Caco-2 (cell line): ENCODE measurements around the gene SYS1. TPM values are rescaled to one million over a fixed set of nuclear protein-coding genes. Genes with fewer than 3 reads are reported as not detected.
A peak's percentile ranks its signal among the peaks of the same experiment; 100 is the strongest.

ENCODE experiments used
- BruUV-seq: library from RNA; stranded (reverse); fragments of 400-500 nt; replicated peaks from 2 replicates; lab custom pipeline; 2021; lab: Mats Ljungman, UMichigan
- CTCF ChIA-PET: fragments of 300-600 bp; sonication (Branson Sonifier 250); formaldehyde crosslinking; loops from one replicate; lab custom pipeline; 2022; ENCODE audit warnings: antibody characterized with exemption; lab: Charles Lee
- POLR2A ChIA-PET: fragments of 300-600 bp; sonication (Branson Sonifier 250); formaldehyde crosslinking; loops from one replicate; lab custom pipeline; 2022; ENCODE audit warnings: antibody characterized with exemption; lab: Charles Lee
- DNase-seq, 2 experiments: peaks; one replicate each; pipeline versions ENCODE4 v3.0.0 to v3.0.0-alpha.2; 2020 to 2022
- H3K27me3 ChIP-seq: replicated peaks from 2 replicates; pipeline ENCODE4 v1.6.0; 2011; ENCODE audit warnings: low read length; ENCODE audit not compliant: control insufficient read depth, insufficient read depth
- H3K36me3 ChIP-seq: 2 replicates; pipeline ENCODE4 v1.5.1; 2011; ENCODE audit warnings: low read length; ENCODE audit not compliant: control insufficient read depth, insufficient read depth
- H3K4me1 ChIP-seq: fragments of 250-450 bp; sonication (Bioruptor Pico); 2 replicates; pipeline ENCODE4 v1.5.1; 2020; ENCODE audit warnings: mild to moderate bottlenecking
- H3K4me3 ChIP-seq: 2 replicates; pipeline ENCODE4 v1.5.1; 2011; ENCODE audit warnings: low read depth, mild to moderate bottlenecking, control low read depth, low read length
- H3K9me3 ChIP-seq: fragments of 250-450 bp; sonication (Bioruptor Pico); 2 replicates; pipeline ENCODE4 v1.5.1; 2020; ENCODE audit warnings: mild to moderate bottlenecking, moderate library complexity
- H3K27ac Mint-ChIP-seq: one replicate; pipeline ENCODE4 v1.8.0; 2022; ENCODE audit warnings: mixed read lengths; ENCODE audit not compliant: unreplicated experiment
- H3K27me3 Mint-ChIP-seq: one replicate; pipeline ENCODE4 v1.8.0; 2022; ENCODE audit warnings: mixed read lengths; ENCODE audit not compliant: insufficient read depth, unreplicated experiment
- H3K36me3 Mint-ChIP-seq: one replicate; pipeline ENCODE4 v1.8.0; 2022; ENCODE audit warnings: mild to moderate bottlenecking, mixed read lengths; ENCODE audit not compliant: insufficient read depth, unreplicated experiment
- H3K4me1 Mint-ChIP-seq: one replicate; pipeline ENCODE4 v1.8.0; 2022; ENCODE audit warnings: low read depth, mixed read lengths; ENCODE audit not compliant: unreplicated experiment
- H3K4me3 Mint-ChIP-seq: one replicate; pipeline ENCODE4 v1.8.0; 2022; ENCODE audit warnings: mild to moderate bottlenecking, moderate library complexity, mixed read lengths; ENCODE audit not compliant: unreplicated experiment
- H3K9me3 Mint-ChIP-seq: one replicate; pipeline ENCODE4 v1.8.0; 2022; ENCODE audit warnings: mixed read lengths; ENCODE audit not compliant: unreplicated experiment
- intact Hi-C: fragments of 100-400 bp; cut with micrococcal nuclease; formaldehyde crosslinking; loops from one replicate; pipeline ENCODE4 v1.10.0; 2022; ENCODE audit not compliant: unreplicated experiment
- total RNA-seq: library from RNA; stranded (reverse); gene quantifications from 2 replicates; pipeline ENCODE4 v1.2.3, GENCODE V29; 2022
- TF ChIP-seq, protein P1 (sequence below), 2 experiments: fragments of 200-600 bp in 1 of 2; IDR thresholded peaks; 1 replicate in 1 of 2; 2 replicates in 1 of 2; pipeline versions ENCODE4 v1.5.1 to v1.8.0; 2011 to 2022; ENCODE audit warnings: antibody characterized with exemption in 1 of 2, control low read depth in 1 of 2, inconsistent platforms in 1 of 2, low read depth in 1 of 2, low read length in 1 of 2, mild to moderate bottlenecking in 1 of 2, moderate library complexity in 1 of 2; ENCODE audit not compliant: insufficient read depth in 1 of 2, severe bottlenecking in 1 of 2, unreplicated experiment in 1 of 2

Gene SYS1
- total RNA-seq, 1 experiment from 2014 or later = 62.1 TPM

DNA sequence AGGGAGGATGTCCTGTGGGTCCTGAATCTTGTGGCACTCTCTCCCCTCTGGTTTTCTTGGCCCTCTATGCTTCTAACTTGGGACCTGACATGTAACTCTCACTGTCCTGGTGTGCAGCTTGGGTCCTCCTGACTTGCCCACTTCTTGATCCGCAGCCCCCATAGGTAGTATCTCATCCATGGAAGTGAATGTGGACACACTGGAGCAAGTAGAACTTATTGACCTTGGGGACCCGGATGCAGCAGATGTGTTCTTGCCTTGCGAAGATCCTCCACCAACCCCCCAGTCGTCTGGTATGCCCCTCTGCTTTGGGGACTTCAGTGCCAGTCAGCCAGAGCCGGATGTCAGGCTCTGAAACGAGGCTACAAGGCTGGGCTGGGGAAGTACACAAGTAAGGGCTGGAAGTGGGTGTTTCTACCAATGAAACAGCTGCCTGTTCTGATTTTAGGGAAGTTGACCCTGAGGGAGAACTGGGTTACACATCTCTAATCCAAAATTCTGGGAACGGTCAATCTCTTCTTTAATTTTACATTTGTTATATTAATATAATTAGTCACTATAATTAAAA lies 45.8 kb downstream of the SYS1 start:
- ChIA-PET POLR2A (no interaction called here), CTCF (interaction anchor here (0.6 kb wide), 1 partner anchor 48 kb away, joined by 3 read pairs; no protein-coding TSS in a partner anchor)
- no TSS peak for BruUV-seq
- H3K9me3 ChIP-seq = no peaks in the 10 kb centered on the region
- no peaks in the 10 kb centered on the region for H3K27me3 ChIP-seq
- Mint-ChIP-seq H3K27me3 (no peaks in the 10 kb centered on the region), H3K36me3 (peaks cover 13% of the 10 kb centered on the region), H3K27ac (peak overlapping the region; percentile 20), H3K4me3 (no peak overlapping the region), H3K4me1 (no peaks in the 10 kb centered on the region), H3K9me3 (no peaks in the 10 kb centered on the region)
- intact Hi-C loops = no loop called here
- DNase-seq = no peak
- H3K36me3 ChIP-seq = peaks cover 2% of the 10 kb centered on the region; the same call in 1 of the 2 replicates
- no peak overlapping the region for H3K4me3 ChIP-seq
- no peaks in the 10 kb centered on the region for H3K4me1 ChIP-seq
- TF ChIP-seq, protein P1, sequence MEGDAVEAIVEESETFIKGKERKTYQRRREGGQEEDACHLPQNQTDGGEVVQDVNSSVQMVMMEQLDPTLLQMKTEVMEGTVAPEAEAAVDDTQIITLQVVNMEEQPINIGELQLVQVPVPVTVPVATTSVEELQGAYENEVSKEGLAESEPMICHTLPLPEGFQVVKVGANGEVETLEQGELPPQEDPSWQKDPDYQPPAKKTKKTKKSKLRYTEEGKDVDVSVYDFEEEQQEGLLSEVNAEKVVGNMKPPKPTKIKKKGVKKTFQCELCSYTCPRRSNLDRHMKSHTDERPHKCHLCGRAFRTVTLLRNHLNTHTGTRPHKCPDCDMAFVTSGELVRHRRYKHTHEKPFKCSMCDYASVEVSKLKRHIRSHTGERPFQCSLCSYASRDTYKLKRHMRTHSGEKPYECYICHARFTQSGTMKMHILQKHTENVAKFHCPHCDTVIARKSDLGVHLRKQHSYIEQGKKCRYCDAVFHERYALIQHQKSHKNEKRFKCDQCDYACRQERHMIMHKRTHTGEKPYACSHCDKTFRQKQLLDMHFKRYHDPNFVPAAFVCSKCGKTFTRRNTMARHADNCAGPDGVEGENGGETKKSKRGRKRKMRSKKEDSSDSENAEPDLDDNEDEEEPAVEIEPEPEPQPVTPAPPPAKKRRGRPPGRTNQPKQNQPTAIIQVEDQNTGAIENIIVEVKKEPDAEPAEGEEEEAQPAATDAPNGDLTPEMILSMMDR (IDR thresholded peaks at IDR 0.05; ENCODE audit: insufficient read depth in 1 of 2, low read depth in 1 of 2, low read length in 1 of 2, severe bottlenecking in 1 of 2, unreplicated experiment in 1 of 2) = no peak

DNA sequence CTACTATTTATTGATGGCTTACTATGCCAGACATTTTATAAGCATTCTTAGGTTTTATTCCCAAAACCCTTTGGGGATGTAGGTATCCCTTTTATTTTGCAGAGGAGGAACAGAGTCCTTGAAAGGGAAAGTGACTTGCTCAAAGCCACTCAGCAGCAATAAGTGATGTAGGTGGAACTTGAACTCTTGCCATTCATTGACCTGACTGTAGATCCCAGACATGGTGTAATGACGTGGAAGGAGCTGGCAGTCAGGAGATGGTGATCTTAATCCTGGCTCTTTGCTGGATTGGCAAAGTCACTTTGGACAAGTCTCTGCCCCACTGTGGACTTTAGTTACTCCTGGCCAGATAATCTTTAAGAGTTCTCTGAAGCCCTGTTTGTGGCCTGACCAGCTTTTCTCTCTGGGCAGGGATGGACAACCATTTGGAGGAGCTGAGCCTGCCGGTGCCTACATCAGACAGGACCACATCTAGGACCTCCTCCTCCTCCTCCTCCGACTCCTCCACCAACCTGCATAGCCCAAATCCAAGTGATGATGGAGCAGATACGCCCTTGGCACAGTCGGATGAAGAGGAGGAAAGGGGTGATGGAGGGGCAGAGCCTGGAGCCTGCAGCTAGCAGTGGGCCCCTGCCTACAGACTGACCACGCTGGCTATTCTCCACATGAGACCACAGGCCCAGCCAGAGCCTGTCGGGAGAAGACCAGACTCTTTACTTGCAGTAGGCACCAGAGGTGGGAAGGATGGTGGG lies 46.7 kb downstream of the SYS1 start:
- Histone ChIP-seq H3K36me3 (peaks cover 2% of the 10 kb centered on the region; the same call in 1 of the 2 replicates), H3K4me1 (no peaks in the 10 kb centered on the region), H3K27me3 (no peaks in the 10 kb centered on the region), H3K9me3 (no peaks in the 10 kb centered on the region), H3K4me3 (no peak overlapping the region)
- H3K36me3 Mint-ChIP-seq = peaks cover 13% of the 10 kb centered on the region
- no peaks in the 10 kb centered on the region for H3K4me1 Mint-ChIP-seq
- no peaks in the 10 kb centered on the region for H3K9me3 Mint-ChIP-seq
- POLR2A ChIA-PET = no interaction called here
- TF ChIP-seq, protein P1 (IDR thresholded peaks at IDR 0.05; ENCODE audit: insufficient read depth in 1 of 2, low read depth in 1 of 2, low read length in 1 of 2, severe bottlenecking in 1 of 2, unreplicated experiment in 1 of 2) = no peak
- no peak overlapping the region for H3K4me3 Mint-ChIP-seq
- no TSS peak for BruUV-seq
- H3K27me3 Mint-ChIP-seq = no peaks in the 10 kb centered on the region
- intact Hi-C loops = no loop called here
- no peak for DNase-seq
- no peak overlapping the region for H3K27ac Mint-ChIP-seq
- CTCF ChIA-PET = interaction anchor here (0.6 kb wide), 1 partner anchor 49 kb away, joined by 3 read pairs; no protein-coding TSS in a partner anchor

DNA sequence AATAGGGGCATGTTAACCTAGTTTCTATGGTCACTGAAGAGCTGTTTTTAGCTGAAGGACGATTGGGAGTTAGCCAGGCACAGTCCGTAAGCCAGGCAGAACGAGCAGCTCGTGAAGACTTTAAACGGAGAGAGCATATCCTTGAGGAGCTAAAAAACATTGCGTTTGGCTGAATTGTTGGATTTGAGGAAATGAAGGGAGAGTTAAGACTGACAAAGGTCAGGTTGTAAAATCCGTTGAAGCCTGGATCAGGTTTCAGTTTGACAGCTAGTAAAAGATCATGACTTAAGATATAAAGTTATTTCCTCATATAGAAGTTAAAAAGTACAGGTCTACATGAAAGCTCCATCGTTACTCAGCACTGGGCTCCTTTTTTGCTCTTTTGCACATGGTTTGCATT lies 47.9 kb downstream of the SYS1 start:
- Mint-ChIP-seq H3K4me1 (peaks cover 6% of the 10 kb centered on the region), H3K36me3 (peaks cover 7% of the 10 kb centered on the region), H3K9me3 (no peaks in the 10 kb centered on the region), H3K27me3 (no peaks in the 10 kb centered on the region), H3K27ac (no peak overlapping the region), H3K4me3 (no peak overlapping the region)
- TF ChIP-seq, protein P1 (IDR thresholded peaks at IDR 0.05; ENCODE audit: insufficient read depth in 1 of 2, low read depth in 1 of 2, low read length in 1 of 2, severe bottlenecking in 1 of 2, unreplicated experiment in 1 of 2) = no peak
- CTCF ChIA-PET = interaction anchor here (0.7 to 1.0 kb wide), 2 partner anchors 9 to 26 kb away, joined by 3 to 6 read pairs; no protein-coding TSS in a partner anchor
- intact Hi-C loops = no loop called here
- Histone ChIP-seq H3K4me3 (no peak overlapping the region), H3K9me3 (no peaks in the 10 kb centered on the region), H3K27me3 (no peaks in the 10 kb centered on the region), H3K36me3 (peaks cover 2% of the 10 kb centered on the region; the same call in 1 of the 2 replicates), H3K4me1 (peaks cover 5% of the 10 kb centered on the region; the same call in 1 of the 2 replicates)
- BruUV-seq = no TSS peak
- no peak for DNase-seq
- POLR2A ChIA-PET = no interaction called here
